ENCODE results near the gene ARMC6. TPM values are rescaled to one million over a fixed set of nuclear protein-coding genes. Genes with fewer than 3 reads are reported as not detected.
"Not testable (repeated sequence)": the region's sequence is repeated elsewhere in the genome, so short reads cannot be mapped to it uniquely, and the experiment has no call there.

The ARMC6 gene
- total RNA-seq, 6 experiments from 2014 or later: 30.2 to 41.7 (median 32.5) TPM

DNA sequence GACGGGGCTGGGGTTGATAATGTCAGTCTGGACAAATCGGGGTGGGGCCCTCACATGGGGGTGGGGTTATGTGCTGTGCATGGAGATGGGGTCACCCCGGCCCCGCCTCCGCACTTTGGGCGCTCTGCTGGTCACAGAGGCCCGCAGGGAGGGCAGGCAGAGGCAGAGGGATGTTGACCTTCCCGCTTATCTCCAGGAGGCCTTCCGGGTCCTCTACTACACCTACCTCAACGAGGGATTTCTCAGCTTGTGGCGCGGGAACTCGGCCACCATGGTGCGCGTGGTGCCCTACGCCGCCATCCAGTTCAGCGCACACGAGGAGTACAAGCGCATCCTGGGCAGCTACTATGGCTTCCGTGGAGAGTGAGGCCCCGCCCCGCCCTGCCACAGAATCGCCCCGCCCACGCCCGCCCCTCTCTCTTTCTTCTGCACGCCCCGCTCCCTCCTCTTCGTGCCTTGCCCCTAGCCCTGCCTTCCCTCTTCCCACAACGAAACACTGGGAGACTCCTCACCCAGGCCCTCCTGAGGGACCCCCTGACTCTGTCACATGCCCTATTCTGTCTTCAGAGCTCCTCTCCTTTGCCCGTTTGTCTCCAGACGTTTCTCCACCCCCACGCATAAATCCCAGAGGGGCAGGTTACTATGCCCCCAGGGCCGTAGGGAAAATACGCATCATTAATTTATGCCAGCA lies 72.1 kb downstream of the ARMC6 start:
- Mint-ChIP-seq H3K4me3 (peak overlapping the region; percentile 76), H3K27me3 (ENCODE audit: insufficient read depth) (no peaks in the 10 kb centered on the region; the same call in 1 of the 2 replicates), H3K9me3 (no peaks in the 10 kb centered on the region), H3K36me3 (ENCODE audit: low read depth) (no peaks in the 10 kb centered on the region), H3K4me1 (ENCODE audit: low read depth) (peaks cover 25% of the 10 kb centered on the region), H3K27ac (peak overlapping the region; percentile 43)
- no peak for DNase-seq
- TF ChIP-seq, protein P1, sequence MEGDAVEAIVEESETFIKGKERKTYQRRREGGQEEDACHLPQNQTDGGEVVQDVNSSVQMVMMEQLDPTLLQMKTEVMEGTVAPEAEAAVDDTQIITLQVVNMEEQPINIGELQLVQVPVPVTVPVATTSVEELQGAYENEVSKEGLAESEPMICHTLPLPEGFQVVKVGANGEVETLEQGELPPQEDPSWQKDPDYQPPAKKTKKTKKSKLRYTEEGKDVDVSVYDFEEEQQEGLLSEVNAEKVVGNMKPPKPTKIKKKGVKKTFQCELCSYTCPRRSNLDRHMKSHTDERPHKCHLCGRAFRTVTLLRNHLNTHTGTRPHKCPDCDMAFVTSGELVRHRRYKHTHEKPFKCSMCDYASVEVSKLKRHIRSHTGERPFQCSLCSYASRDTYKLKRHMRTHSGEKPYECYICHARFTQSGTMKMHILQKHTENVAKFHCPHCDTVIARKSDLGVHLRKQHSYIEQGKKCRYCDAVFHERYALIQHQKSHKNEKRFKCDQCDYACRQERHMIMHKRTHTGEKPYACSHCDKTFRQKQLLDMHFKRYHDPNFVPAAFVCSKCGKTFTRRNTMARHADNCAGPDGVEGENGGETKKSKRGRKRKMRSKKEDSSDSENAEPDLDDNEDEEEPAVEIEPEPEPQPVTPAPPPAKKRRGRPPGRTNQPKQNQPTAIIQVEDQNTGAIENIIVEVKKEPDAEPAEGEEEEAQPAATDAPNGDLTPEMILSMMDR (IDR thresholded peaks at IDR 0.05): no peak

DNA sequence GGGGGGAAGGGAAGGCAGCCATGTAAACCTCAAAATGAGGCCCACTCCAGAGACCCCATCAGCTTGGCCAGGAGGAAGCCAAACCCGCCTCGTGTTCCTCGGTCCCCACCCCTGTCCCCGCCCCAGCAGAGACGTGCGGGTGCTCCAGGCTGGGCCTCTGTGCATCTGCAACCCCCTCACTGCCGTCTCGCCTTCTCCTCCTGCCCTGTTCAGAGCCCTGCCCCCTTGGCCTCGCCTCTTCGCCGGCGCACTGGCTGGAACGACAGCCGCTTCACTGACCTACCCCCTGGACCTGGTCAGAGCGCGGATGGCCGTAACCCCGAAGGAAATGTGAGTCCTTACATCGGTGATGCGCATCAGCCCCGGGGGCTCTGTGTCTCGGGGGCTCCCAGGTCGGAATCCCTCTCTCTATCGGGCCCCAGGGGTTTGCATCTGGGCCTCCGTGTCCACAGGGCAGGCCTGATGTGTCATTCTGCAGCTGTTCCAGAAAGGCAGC lies 72.7 kb downstream of the ARMC6 start:
- Mint-ChIP-seq H3K36me3 (ENCODE audit: low read depth) (no peaks in the 10 kb centered on the region), H3K27me3 (ENCODE audit: insufficient read depth) (no peaks in the 10 kb centered on the region; the same call in none of the 2 replicates), H3K9me3 (no peaks in the 10 kb centered on the region), H3K4me1 (ENCODE audit: low read depth) (peaks cover 25% of the 10 kb centered on the region), H3K4me3 (peak overlapping the region; percentile 76), H3K27ac (peak overlapping the region; percentile 28; the same call in 1 of the 2 replicates)
- no peak for DNase-seq
- TF ChIP-seq, protein P1 (IDR thresholded peaks at IDR 0.05): no peak

DNA sequence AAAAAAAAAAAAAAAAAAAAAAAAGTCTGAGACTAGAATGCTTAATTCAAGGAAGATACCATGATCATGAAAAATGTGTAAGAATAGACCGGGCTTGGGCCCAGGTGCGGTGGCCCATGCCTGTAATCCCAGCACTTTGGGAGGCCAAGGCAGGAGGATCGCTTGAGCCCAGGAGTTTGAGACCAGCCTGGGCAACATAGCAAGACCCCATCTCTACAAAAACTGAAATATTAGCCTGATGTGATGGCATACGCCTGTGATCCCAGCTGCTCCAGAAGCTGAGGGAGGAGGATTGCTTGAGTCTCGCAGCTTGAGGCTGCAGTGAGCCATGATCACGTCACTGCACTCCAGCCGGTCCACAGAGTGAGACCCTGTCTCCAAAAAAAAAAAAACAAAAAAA lies 73.5 kb downstream of the ARMC6 start:
- not testable (repeated sequence) for H3K27me3 Mint-ChIP-seq (ENCODE audit: insufficient read depth); H3K27ac Mint-ChIP-seq; H3K36me3 Mint-ChIP-seq (ENCODE audit: low read depth); DNase-seq; H3K4me3 Mint-ChIP-seq; H3K9me3 Mint-ChIP-seq
- H3K4me1 Mint-ChIP-seq (ENCODE audit: low read depth): peaks cover 25% of the 10 kb centered on the region

DNA sequence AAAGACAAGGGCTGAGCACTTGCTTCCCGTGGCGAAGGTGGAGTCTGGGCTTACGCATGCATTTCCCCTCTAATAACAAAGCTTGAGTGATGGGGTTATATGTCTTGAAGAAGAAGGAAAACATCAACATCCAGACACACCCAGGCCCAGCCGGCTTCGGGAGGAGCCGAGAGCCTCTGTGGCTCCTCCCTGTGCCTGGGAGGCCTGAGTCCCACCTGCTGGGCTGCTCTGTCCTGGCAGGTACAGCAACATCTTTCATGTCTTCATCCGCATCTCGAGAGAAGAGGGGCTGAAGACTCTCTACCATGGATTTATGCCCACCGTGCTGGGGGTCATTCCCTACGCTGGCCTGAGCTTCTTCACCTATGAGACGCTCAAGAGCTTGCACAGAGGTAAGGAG lies 74.3 kb downstream of the ARMC6 start:
- Mint-ChIP-seq H3K27ac (no peak overlapping the region), H3K4me3 (no peak overlapping the region), H3K36me3 (ENCODE audit: low read depth) (no peaks in the 10 kb centered on the region), H3K27me3 (ENCODE audit: insufficient read depth) (no peaks in the 10 kb centered on the region; the same call in none of the 2 replicates), H3K4me1 (ENCODE audit: low read depth) (peaks cover 26% of the 10 kb centered on the region), H3K9me3 (no peaks in the 10 kb centered on the region)
- TF ChIP-seq, protein P1 (IDR thresholded peaks at IDR 0.05): no peak
- no peak for DNase-seq

Other genes starting within 250 kb of the ARMC6 start
- gene COMP, start 242.3 kb upstream of the ARMC6 start, total RNA-seq (2021; fragmentation: NEBNext Ultra II Directional; extraction: Animal tissue kit (Norgen Biotek cat#: 25700)): 1 to 10 TPM in 3 of 6 experiments, under 1 TPM in 3; 0.67 to 6.1 (median 0.98) TPM
- gene UPF1, start 201.6 kb upstream of the ARMC6 start, total RNA-seq (2021; fragmentation: NEBNext Ultra II Directional; extraction: Animal tissue kit (Norgen Biotek cat#: 25700)): 10 to 100 TPM; 46.3 to 54.7 (median 51.4) TPM
- 1 to 10 TPM in 5 of 6 experiments, under 1 TPM in 1; 0.96 to 2.1 (median 1.3) TPM for gene CERS1, start 137.4 kb upstream of the ARMC6 start, total RNA-seq (2021; fragmentation: NEBNext Ultra II Directional; extraction: Animal tissue kit (Norgen Biotek cat#: 25700))
- gene COPE, start 114.2 kb upstream of the ARMC6 start, total RNA-seq (2021; fragmentation: NEBNext Ultra II Directional; extraction: Animal tissue kit (Norgen Biotek cat#: 25700)): 100 to 1,000 TPM; 268 to 315 (median 286) TPM
- gene DDX49, start 113.9 kb upstream of the ARMC6 start, total RNA-seq (2021; fragmentation: NEBNext Ultra II Directional; extraction: Animal tissue kit (Norgen Biotek cat#: 25700)): 10 to 100 TPM; 37.8 to 57.4 (median 44.0) TPM
- 10 to 100 TPM; 68.1 to 89.1 (median 77.9) TPM for gene HOMER3, start 92.4 kb upstream of the ARMC6 start, total RNA-seq (2021; fragmentation: NEBNext Ultra II Directional; extraction: Animal tissue kit (Norgen Biotek cat#: 25700))
- 10 to 100 TPM; 57.6 to 71.5 (median 61.8) TPM for gene SUGP2, start 86 bp upstream of the ARMC6 start, total RNA-seq (2021; fragmentation: NEBNext Ultra II Directional; extraction: Animal tissue kit (Norgen Biotek cat#: 25700))
- 10 to 100 TPM in 3 of 6 experiments, 1 to 10 TPM in 3; 8.7 to 11.7 (median 9.9) TPM for gene SLC25A42, start 30.4 kb downstream of the ARMC6 start, total RNA-seq (2021; fragmentation: NEBNext Ultra II Directional; extraction: Animal tissue kit (Norgen Biotek cat#: 25700))
- gene TMEM161A, start 104.9 kb downstream of the ARMC6 start, total RNA-seq (2021; fragmentation: NEBNext Ultra II Directional; extraction: Animal tissue kit (Norgen Biotek cat#: 25700)): 10 to 100 TPM; 20.5 to 27.9 (median 25.4) TPM
- gene MEF2B, start 136.7 kb downstream of the ARMC6 start, total RNA-seq (2021; fragmentation: NEBNext Ultra II Directional; extraction: Animal tissue kit (Norgen Biotek cat#: 25700)): 1 to 10 TPM in 3 of 6 experiments, under 1 TPM in 3; 0.20 to 1.9 (median 0.82) TPM
- gene BORCS8, start 158.5 kb downstream of the ARMC6 start, total RNA-seq (2021; fragmentation: NEBNext Ultra II Directional; extraction: Animal tissue kit (Norgen Biotek cat#: 25700)): 10 to 100 TPM; 33.9 to 43.2 (median 38.6) TPM
- 10 to 100 TPM; 63.7 to 84.6 (median 75.7) TPM for gene RFXANK, start 158.7 kb downstream of the ARMC6 start, total RNA-seq (2021; fragmentation: NEBNext Ultra II Directional; extraction: Animal tissue kit (Norgen Biotek cat#: 25700))
- gene NR2C2AP, start 169.8 kb downstream of the ARMC6 start, total RNA-seq (2021; fragmentation: NEBNext Ultra II Directional; extraction: Animal tissue kit (Norgen Biotek cat#: 25700)): 10 to 100 TPM in 1 of 6 experiments, 1 to 10 TPM in 5; 6.5 to 12.8 (median 9.3) TPM
- gene NCAN, start 178.4 kb downstream of the ARMC6 start, total RNA-seq (2021; fragmentation: NEBNext Ultra II Directional; extraction: Animal tissue kit (Norgen Biotek cat#: 25700)): not detected
- gene TM6SF2, start 239.7 kb downstream of the ARMC6 start, total RNA-seq (2021; fragmentation: NEBNext Ultra II Directional; extraction: Animal tissue kit (Norgen Biotek cat#: 25700)): under 1 TPM in 3 of 6 experiments, not detected in 3; 0.23 to 0.45 (median 0.28) TPM

Measured in HFFc6 (cell line).